ENCODE results near the gene SLCO3A1. TPM values are rescaled to one million over a fixed set of nuclear protein-coding genes. Genes with fewer than 3 reads are reported as not detected.

The SLCO3A1 gene
- total RNA-seq, 1 donor from 2014 or later: 46.6 TPM

DNA sequence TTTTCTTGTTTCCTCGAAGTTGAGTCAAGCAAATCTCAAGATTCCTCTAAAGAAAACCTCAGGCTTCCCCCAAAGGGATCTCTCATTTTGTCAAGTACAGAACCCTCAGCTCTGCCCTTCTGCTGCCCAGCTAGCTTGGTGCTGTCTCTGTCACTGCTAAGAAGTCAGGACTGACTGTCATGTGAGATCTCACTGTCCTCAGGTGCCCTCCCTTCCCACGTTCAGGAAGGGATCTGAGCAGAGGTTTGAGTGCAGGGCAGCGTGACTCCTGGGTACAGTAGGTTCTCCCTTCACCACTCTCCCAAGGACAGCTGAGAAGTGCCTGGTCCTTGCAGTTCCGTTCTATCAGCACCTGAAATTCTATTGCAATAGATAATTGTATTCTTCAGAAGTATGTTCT, 229.7 kb downstream of the SLCO3A1 start:
- ATAC-seq (ENCODE audit: poor library complexity): peak; percentile 86
- intact Hi-C loops (cut with DNase I): loop anchor here (2.0 to 5.0 kb wide), 2 partner anchors 376 to 781 kb away; no protein-coding TSS in a partner anchor
- no peak for DNase-seq

DNA sequence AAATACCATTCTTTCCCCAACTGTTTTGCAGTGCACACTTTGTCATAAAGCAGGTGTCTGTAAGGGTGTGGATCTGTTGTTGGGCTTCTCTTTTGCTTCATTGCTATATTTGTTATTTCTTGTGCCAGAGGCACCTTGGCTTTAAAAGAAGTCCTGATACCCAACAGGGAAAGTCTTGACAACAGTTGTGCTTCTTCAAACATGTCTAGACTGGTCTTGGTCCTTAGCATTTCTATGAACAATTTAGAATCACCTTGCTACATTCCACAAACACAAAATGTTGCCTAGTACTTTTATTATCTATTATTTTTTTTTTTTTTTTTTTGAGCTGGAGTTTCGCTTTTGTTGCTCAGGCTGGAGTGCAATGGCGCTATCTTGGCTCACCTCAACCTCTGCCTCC, 233.7 kb downstream of the SLCO3A1 start:
- intact Hi-C loops (cut with DNase I): no loop called here
- ATAC-seq (ENCODE audit: poor library complexity) (no peak), DNase-seq (no peak)

DNA sequence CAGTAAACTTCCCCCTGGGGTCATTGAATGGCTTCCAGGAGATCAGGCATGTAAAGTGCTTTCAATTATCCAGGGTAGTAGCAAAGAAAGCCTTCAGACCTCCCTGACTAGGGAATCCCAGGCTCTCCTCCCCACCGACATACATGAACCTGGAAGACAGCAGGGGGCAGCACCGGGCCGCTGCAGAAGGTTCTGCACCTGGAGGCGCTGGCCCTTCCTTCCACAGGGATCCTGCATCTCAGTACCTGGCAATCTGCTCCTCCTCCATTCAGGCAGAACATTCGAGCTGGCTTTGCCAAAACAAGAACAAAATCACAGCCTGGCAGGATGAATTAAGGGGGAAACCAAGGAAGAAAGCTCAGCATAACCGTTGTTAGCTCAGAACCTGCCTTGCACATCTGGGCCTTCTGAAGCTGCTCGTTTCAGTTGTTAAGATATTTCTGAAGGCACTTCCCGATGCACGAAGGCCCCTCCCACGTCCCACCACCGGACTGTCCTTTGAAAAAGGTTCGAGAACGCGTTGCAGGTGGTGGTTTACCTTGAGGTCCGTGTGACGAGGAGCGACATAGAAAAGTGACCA, 237.7 kb downstream of the SLCO3A1 start:
- intact Hi-C loops (cut with DNase I): loop anchor here (10.0 kb wide), 1 partner anchor 294 kb away; no protein-coding TSS in a partner anchor
- peak; percentile 53 for ATAC-seq (ENCODE audit: poor library complexity)
- DNase-seq: peak; percentile 50

DNA sequence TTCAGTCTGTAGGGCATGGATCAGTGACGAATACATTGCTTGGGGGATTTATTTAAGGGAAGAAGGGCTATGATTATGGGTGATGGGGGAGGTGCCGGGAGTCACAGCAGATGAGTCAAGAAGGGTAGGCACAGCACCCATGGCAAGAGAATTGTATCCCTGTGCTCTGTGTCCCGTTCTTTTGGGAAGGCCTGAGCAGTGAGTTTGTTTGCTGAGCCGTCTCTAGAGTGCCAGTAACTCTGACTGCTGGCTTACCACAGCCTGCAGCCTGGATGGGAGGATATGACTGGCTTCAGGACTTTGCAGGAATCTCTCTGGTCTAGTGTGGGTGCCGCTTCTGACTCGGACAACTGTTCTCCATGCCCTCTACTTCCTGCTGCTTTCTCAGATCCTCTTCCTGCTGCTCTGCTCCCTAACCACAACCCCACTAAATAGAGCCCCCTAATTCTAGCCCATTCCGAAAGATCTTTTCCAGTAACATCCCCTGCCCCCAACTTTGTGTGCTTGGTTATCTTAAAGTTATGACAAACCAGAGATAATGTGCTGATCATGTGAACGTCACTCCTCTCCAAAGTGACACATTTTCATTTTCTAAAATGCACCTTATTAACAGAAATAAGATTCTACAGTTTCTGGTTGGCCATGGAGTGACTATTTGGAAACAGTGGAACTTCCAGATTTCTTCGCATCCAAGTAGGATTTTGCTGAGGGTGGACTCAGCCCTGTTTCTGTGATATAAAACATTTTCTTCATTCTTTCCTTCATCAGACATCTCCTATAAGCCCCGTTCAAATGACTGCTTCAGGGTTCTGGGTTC, 239.0 kb downstream of the SLCO3A1 start:
- ATAC-seq (ENCODE audit: poor library complexity): no peak
- DNase-seq: no peak
- intact Hi-C loops (cut with DNase I): loop anchor here (10.0 kb wide), 1 partner anchor 292 kb away; no protein-coding TSS in a partner anchor

DNA sequence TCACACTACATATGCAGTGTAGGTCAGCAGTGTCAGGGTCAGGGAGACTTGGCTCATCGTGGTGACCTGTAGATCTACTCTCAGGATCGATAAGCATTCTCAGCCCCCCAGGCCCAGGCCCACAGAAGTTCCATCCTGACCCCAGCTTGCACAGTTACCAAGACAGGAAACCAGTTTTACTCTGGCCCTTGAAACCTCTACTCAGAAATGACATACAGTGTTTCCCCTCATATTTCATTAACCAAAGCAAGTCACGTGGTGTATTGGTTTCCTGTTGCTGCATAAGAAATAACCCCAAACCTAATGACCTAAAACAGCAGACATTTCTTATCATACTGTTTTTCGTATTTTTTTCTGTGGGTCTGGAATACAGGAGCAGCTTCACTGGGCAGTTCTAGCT, 242.2 kb downstream of the SLCO3A1 start:
- intact Hi-C loops (cut with DNase I): loop anchor here (5.0 to 10.0 kb wide), 3 partner anchors 112 to 289 kb away; no protein-coding TSS in a partner anchor
- no peak for DNase-seq
- ATAC-seq (ENCODE audit: poor library complexity): no peak

DNA sequence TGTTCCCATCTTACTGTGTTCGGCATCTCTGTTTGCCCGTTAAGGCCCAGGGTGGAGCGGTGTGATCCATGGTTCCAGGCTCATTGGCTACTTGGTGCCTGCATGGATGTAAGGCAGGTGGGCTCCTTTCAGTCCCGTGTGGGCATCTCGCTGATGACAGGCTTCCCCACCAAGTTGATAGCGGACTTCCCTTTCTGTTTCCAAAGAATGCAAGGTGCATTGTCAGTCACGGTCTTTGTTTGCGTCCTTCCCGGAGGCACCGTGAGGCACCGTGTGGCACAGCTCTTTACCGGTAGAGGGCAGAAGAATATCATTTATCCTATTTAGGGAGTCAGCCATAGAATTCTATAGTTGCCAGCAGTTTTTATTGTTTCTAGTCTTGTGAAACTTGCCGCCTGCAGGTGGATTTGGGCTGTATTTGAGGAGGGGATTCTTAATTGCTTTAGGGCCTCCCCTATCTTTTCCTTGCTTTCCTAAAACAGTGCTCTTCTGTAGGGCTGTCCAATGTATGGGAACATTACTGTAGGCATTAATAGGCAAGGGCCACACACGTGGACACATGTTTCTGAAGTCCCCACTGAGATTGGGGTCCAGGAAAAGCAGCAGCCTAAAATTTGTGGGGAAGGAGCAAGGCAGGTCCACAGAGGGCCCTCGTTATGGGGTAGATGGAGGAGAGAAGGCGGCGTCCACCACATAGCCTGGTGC, 244.1 kb downstream of the SLCO3A1 start:
- ATAC-seq (ENCODE audit: poor library complexity): peak; percentile 90
- intact Hi-C loops (cut with DNase I): loop anchor here (5.0 to 10.0 kb wide), 3 partner anchors 110 to 287 kb away; no protein-coding TSS in a partner anchor
- no peak for DNase-seq

DNA sequence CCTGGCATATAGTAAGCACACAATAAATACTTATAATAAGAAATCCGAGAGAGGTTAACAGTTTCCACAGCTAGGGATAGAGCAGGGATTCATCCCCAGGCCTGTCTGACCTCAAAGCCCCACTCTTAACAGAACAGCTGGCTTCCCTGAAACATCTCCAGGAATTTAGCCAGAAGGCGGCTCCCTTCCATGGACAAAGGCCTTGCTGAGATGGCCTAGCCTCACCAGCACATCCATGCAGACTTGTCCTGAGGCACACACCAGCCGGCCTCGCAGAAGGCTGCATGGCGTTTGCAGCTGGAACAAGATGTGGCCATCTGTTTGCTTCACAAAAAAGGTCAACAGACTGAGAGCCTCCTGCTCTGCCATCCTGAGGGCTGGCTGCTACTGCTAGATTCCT, 245.4 kb downstream of the SLCO3A1 start:
- peak; percentile 71 for ATAC-seq (ENCODE audit: poor library complexity)
- intact Hi-C loops (cut with DNase I): loop anchor here (5.0 to 10.0 kb wide), 3 partner anchors 108 to 286 kb away; no protein-coding TSS in a partner anchor
- DNase-seq: peak; percentile 53

DNA sequence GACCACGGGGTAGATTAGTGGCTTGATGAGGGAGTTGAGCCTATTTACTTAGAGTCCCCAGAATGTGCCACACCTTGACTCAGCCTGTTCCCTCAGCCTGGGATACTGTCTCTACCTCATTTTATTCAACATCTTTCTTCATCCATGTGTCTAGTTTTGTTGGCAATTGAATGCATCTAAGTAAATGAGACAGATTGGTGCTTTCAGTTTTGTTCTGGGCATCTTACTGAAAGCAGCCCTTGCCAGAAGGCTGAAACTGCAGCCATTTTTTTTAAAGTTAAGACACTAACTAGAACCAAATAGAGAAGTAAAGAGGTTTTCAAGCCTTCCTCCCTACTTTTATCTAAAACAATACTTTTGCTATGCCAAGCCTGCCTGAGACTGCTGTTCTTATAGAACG, 246.8 kb downstream of the SLCO3A1 start:
- ATAC-seq (ENCODE audit: poor library complexity): no peak
- intact Hi-C loops (cut with DNase I): no loop called here
- no peak for DNase-seq

DNA sequence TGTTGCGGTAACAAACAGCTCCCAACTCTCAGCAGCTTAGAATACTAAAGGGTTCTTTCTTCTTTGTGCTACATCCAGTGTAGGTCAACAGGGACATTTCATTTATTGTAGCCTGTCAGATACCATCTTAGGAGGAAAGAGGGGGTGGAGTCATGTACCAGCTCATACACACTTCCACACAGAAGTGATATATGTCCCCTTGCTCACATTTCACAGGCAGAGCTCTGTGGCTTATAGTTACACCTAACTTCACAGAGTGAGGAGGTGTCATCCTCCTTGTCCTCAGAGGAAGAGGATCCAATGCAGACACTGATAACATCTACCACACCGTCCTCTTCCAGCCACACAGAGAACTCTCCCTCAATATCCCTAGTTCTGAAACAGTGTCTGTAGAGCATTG, 247.2 kb downstream of the SLCO3A1 start:
- DNase-seq (no peak), ATAC-seq (ENCODE audit: poor library complexity) (no peak)
- intact Hi-C loops (cut with DNase I): no loop called here

DNA sequence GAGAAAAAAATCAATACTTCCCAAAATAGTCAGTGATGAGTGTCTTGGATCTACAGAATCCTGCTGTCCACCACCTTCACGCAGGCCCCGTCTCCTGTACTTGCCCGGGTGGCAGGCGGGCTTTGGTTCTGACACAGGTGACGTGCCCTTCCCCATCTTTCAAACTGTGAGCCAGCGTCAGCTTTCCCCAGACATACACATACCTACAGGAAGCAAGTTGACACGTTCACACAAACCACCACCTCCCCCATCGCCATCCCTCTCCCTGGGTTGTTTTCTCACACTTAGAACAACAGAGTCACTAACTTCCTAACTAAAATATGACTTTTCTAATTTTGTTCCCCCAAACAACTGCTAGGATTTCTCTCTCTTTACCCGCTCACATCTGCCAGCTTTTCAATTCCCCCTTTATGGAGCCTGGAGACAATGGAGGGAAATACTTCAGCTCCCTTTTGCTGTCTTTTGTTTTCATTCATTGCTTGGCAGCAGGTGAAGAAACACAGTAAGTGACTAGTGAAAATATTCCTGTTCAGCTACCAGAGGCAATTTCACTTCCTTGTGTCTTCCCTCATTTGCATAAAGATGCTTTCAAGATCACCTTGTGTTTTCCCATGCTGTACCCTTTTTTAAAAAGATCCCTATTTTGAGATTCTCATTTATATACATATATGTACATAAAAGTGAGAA, 248.3 kb downstream of the SLCO3A1 start:
- no peak for DNase-seq
- intact Hi-C loops (cut with DNase I): no loop called here
- no peak for ATAC-seq (ENCODE audit: poor library complexity)

DNA sequence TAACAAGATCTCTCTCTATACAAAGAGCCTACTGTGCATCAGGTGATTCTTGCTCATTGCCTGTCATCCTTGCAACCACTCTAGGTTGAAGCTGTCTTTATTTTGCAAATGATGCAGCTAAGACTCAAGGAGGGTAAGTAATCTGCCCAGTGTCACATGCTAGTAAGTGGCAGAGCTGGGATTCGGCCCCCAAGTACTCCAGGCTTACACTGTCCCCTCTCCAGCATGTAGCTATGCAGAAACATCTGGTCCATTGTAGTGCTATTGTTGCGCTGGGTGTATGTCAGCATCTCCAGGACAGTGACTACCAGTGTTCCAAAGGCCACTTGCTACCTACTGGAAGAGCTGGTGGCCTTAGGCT, 248.9 kb downstream of the SLCO3A1 start:
- intact Hi-C loops (cut with DNase I): no loop called here
- ATAC-seq (ENCODE audit: poor library complexity) (no peak), DNase-seq (no peak)

DNA sequence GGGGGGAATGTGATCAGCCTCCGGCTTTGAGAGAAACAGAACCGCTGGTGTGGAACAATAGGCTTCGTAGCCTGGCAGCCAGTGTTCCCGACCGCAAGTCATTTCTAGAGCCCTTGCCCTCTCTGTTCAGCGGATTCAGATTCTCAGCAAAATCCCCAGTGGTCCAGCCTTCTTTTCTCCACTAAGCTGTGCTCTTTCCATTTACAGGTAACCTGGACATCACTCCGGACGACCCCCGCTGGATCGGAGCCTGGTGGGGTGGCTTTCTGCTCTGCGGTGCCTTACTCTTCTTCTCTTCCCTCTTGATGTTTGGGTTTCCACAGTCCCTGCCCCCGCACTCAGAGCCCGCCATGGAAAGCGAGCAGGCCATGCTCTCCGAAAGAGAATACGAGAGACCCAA, 250.6 kb downstream of the SLCO3A1 start:
- no peak for DNase-seq
- intact Hi-C loops (cut with DNase I): no loop called here
- no peak for ATAC-seq (ENCODE audit: poor library complexity)

DNA sequence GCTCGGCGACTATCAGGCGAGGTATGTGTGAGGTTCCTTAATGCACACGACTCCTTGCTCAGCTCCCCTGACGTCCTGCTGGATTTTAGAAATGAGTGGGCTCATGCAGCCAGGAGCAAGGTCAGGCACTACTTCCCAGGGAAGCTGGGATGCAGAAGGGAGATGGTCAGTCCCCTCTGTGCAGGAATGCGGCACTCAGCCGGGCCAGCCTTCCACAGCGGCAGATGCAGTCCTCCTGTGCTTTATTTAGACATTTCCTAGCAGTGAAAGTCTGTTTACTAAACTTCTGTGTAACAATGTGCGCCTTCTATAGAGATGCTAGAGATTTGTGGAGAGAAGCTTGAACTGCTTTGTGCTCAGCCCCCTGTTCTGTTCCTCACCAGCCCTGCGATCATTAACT, 252.1 kb downstream of the SLCO3A1 start:
- DNase-seq: no peak
- intact Hi-C loops (cut with DNase I): no loop called here
- ATAC-seq (ENCODE audit: poor library complexity): no peak

DNA sequence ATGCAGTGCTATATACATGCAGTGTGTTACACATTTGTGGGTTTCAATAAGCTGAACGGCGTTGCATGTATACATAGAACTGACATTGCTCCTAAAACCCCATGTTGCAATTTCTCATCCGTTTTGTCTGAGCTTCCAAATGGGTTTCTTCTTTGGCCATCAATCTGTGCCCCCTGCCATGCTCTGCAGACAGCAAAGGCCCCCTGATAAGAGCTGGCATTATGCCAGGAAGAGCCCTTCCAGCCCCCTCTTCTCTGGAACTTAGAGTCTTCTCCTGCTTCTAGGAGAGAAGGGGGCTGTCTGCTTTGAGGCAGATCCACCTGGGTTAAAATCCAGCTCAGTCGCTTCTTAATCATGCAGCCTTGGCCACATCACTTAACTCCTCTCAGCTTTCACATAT, 254.0 kb downstream of the SLCO3A1 start:
- intact Hi-C loops (cut with DNase I): no loop called here
- ATAC-seq (ENCODE audit: poor library complexity): no peak
- no peak for DNase-seq

DNA sequence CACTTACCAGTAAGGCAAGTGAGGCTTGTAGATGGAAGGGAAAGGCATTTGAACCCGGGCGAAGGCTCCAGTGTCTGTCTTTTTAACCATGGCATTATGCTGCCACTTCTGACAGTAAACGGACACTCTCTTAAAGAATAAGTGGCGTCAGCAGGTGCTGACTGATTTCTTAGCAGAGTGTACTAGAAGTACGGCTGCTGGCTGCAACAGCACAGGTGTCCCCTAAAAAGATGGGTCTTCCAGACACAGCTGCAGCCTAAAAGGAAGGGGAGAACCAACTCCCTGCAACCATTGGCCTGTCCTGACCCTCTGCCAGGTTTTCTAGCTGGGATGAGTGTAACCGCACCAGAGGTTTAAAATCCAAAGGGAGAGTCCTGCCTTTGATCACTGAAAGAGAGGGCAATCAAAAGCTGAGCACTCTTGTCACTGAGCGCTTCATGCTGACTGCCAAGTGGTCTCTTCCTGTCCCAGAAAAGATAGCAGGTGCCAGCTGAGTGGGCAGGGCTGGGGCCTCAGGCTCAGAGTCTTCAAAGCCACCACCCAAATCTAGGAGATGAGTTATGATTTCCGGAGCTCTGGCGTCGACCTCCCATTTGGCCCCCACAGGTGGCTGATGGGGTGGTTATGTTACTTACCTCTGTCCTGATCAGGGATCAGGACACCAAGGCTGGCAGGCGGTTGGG, 255.8 kb downstream of the SLCO3A1 start:
- intact Hi-C loops (cut with DNase I): no loop called here
- ATAC-seq (ENCODE audit: poor library complexity) (no peak), DNase-seq (no peak)

DNA sequence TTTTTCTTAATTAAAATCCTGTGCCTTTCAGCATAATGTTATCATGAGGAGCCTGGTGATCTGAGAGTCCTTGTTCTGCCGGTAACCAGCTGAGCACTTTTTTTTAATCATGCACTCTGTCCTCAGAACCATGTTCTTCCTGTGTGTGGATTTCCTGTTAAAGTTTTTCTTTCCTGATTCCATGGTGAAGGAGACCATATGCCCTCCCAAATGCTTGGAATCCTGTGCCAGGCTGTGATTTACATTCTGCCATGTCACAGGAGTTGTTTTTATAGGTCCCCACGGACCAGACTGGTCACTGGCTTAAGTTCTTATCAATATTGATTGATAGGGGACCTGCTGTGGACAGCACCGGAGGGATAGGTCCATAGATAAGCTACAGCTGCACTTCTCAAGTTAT, 257.8 kb downstream of the SLCO3A1 start:
- no peak for ATAC-seq (ENCODE audit: poor library complexity)
- intact Hi-C loops (cut with DNase I): no loop called here

DNA sequence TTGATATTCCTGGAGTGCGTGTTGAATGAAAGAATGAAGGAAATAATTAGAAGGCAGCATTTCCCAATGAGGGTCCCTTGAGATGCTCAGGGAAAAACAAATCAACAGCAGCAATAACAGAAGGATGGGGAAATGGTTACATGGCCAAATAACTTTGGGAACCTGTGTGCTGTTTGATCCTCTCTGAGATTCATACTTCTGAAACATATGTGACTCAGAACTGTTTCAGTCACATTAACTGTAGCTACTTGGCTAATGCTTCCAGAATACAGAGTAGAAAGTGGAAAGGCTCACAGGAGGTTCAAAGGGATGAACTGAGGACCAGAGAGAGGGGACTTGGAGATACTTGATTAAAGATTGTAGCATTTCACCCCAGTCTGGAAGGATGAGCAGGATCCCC, 258.2 kb downstream of the SLCO3A1 start:
- DNase-seq (no peak), ATAC-seq (ENCODE audit: poor library complexity) (no peak)
- intact Hi-C loops (cut with DNase I): no loop called here

More for the DNA sequence above, 257.8 kb downstream of the SLCO3A1 start:
- DNase-seq: no peak

DNA sequence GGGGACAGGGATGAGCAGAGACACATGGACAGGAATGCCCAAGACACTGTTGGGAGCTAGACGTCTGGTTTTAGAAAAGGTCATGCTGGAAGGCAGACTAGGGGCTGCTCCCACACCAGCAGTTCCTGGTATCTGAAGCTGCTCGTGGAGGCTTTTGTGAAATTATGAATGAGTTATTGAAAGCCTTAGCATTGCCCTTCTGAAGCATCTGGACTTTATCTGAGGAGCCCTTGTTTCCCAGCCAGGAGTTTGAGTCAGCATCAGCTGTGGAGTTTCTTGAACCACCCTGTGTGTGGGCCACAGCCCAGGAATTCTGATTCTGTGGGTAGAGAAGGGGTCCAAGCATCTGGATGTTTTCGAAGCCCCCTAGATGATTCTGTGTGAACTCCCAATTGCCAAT, 258.7 kb downstream of the SLCO3A1 start:
- DNase-seq: no peak
- ATAC-seq (ENCODE audit: poor library complexity): peak; percentile 58
- intact Hi-C loops (cut with DNase I): no loop called here

All from Right ventricle myocardium superior (tissue), 1 donor.